ENCODE data around the gene HPSE2. TPM values are rescaled to one million over a fixed set of nuclear protein-coding genes. Genes with fewer than 3 reads are reported as not detected.
"Not testable (repeated sequence)": the region's sequence is repeated elsewhere in the genome, so short reads cannot be mapped to it uniquely, and the experiment has no call there.

HPSE2 gene
- total and polyA plus RNA-seq, 3 experiments from 2014 or later, result 0.07 to 1.2 TPM; not detected in 1

DNA sequence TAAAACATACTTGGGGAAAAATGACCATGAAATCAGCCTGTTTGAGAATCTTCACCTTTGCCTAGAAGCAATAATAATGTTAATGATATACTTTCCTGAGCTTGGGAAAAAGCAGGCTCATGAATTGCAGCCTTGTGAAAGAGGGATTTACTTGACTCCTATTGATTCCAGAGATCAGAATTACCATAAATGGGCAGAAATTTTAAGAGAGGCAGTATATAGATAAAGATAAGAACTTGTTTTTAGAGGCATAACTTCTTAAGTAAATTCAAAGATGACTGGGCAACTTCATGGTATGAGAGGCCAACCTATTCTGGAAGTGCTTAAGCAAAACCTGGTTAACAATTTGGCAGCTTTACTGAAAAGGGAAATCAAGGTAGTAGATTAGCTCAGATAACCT, 225.4 kb downstream of the HPSE2 start:
- H3K9me3 Mint-ChIP-seq, result peaks cover 3 to 14% (median 7%) of the 10 kb centered on the region in 5 donors
- H3K27ac Mint-ChIP-seq, result no peak overlapping the region
- peaks cover 0 to 4% (median 0%) of the 10 kb centered on the region in 3 donors for H3K36me3 Mint-ChIP-seq
- H3K4me1 ChIP-seq (ENCODE audit: insufficient read depth, low read length), result no peaks in the 10 kb centered on the region
- no peaks in the 10 kb centered on the region for H3K4me1 Mint-ChIP-seq
- H3K27ac ChIP-seq (ENCODE audit: low read depth, low read length), result no peak overlapping the region
- no peaks in the 10 kb centered on the region for H3K9me3 ChIP-seq (ENCODE audit: low read length)
- no peaks in the 10 kb centered on the region for H3K27me3 ChIP-seq (ENCODE audit: insufficient read depth, low read length, poor library complexity, severe bottlenecking)
- H3K4me3 ChIP-seq (ENCODE audit: low read length), result no peak overlapping the region
- POLR2A ChIA-PET, result no interaction called here
- DNase-seq, result no peak
- CTCF ChIA-PET, result no interaction called here
- no peaks in the 10 kb centered on the region for H3K36me3 ChIP-seq (ENCODE audit: insufficient read depth, low read length)
- no peaks in the 10 kb centered on the region for H3K27me3 Mint-ChIP-seq
- H3K4me3 Mint-ChIP-seq, result no peak overlapping the region

- CTCF ChIA-PET, result no interaction called here
- Histone ChIP-seq H3K36me3 (ENCODE audit: insufficient read depth, low read length) (no peaks in the 10 kb centered on the region), H3K4me3 (ENCODE audit: low read length) (no peak overlapping the region), H3K27me3 (ENCODE audit: insufficient read depth, low read length, poor library complexity, severe bottlenecking) (no peaks in the 10 kb centered on the region), H3K27ac (ENCODE audit: low read depth, low read length) (no peak overlapping the region), H3K4me1 (ENCODE audit: insufficient read depth, low read length) (no peaks in the 10 kb centered on the region), H3K9me3 (ENCODE audit: low read length) (no peaks in the 10 kb centered on the region)
- peaks cover 10 to 20% (median 14%) of the 10 kb centered on the region in 5 donors for H3K9me3 Mint-ChIP-seq
- H3K27ac Mint-ChIP-seq, result no peak overlapping the region
- no peak overlapping the region for H3K4me3 Mint-ChIP-seq
- no peaks in the 10 kb centered on the region for H3K4me1 Mint-ChIP-seq
- DNase-seq, result no peak
- no peaks in the 10 kb centered on the region for H3K27me3 Mint-ChIP-seq
- POLR2A ChIA-PET, result no interaction called here
- H3K36me3 Mint-ChIP-seq, result peaks cover 0 to 6% (median 0%) of the 10 kb centered on the region in 3 donors
Observed at GRCh38 chr10:99008054-99008453, 227.6 kb downstream of the HPSE2 start.

- H3K27ac ChIP-seq (ENCODE audit: low read depth, low read length), result no peak overlapping the region
- H3K9me3 ChIP-seq (ENCODE audit: low read length), result no peaks in the 10 kb centered on the region
- DNase-seq, result no peak
- H3K27ac Mint-ChIP-seq, result no peak overlapping the region
- POLR2A ChIA-PET, result no interaction called here
- no peaks in the 10 kb centered on the region for H3K27me3 ChIP-seq (ENCODE audit: insufficient read depth, low read length, poor library complexity, severe bottlenecking)
- H3K36me3 Mint-ChIP-seq, result peaks cover 0 to 6% (median 0%) of the 10 kb centered on the region in 3 donors
- CTCF ChIA-PET, result no interaction called here
- H3K4me1 ChIP-seq (ENCODE audit: insufficient read depth, low read length), result no peaks in the 10 kb centered on the region
- no peak overlapping the region for H3K4me3 ChIP-seq (ENCODE audit: low read length)
- H3K36me3 ChIP-seq (ENCODE audit: insufficient read depth, low read length), result no peaks in the 10 kb centered on the region
- H3K27me3 Mint-ChIP-seq, result no peaks in the 10 kb centered on the region
- no peak overlapping the region for H3K4me3 Mint-ChIP-seq
- no peaks in the 10 kb centered on the region for H3K4me1 Mint-ChIP-seq
- H3K9me3 Mint-ChIP-seq, result peaks cover 10 to 20% (median 14%) of the 10 kb centered on the region in 5 donors
Observed at GRCh38 chr10:99007457-99007856, 228.2 kb downstream of the HPSE2 start.

DNA sequence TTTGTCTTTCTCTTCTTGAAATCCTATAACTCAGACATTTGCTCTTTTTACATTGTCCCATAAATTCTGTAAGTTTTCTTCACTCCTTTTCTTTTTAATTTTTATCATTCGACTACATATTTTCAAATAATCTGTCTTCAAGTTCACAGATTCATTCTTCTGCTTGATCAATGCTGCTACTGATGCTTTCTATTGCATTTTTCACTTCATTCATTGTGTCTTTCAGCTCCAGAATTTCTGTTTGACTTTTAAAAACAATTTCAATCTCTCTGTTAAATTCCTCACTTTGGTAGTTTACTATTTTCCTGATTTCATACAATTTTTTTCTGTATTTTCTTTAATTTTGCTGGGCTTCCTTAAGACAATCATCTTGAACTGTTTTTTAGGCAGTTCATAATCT, 230.4 kb downstream of the HPSE2 start:
- no peak overlapping the region for H3K27ac ChIP-seq (ENCODE audit: low read depth, low read length)
- H3K9me3 Mint-ChIP-seq, result peaks cover 10 to 17% (median 14%) of the 10 kb centered on the region in 5 donors
- H3K27me3 Mint-ChIP-seq, result no peaks in the 10 kb centered on the region
- H3K36me3 ChIP-seq (ENCODE audit: insufficient read depth, low read length), result no peaks in the 10 kb centered on the region
- H3K4me1 Mint-ChIP-seq, result no peaks in the 10 kb centered on the region
- H3K4me3 ChIP-seq (ENCODE audit: low read length), result no peak overlapping the region
- no peaks in the 10 kb centered on the region for H3K27me3 ChIP-seq (ENCODE audit: insufficient read depth, low read length, poor library complexity, severe bottlenecking)
- ChIA-PET CTCF (no interaction called here), POLR2A (no interaction called here)
- H3K4me1 ChIP-seq (ENCODE audit: insufficient read depth, low read length), result no peaks in the 10 kb centered on the region
- H3K9me3 ChIP-seq (ENCODE audit: low read length), result no peaks in the 10 kb centered on the region
- H3K36me3 Mint-ChIP-seq, result peaks cover 0 to 6% (median 0%) of the 10 kb centered on the region in 3 donors
- DNase-seq, result no peak
- H3K4me3 Mint-ChIP-seq, result no peak overlapping the region
- H3K27ac Mint-ChIP-seq, result no peak overlapping the region

DNA sequence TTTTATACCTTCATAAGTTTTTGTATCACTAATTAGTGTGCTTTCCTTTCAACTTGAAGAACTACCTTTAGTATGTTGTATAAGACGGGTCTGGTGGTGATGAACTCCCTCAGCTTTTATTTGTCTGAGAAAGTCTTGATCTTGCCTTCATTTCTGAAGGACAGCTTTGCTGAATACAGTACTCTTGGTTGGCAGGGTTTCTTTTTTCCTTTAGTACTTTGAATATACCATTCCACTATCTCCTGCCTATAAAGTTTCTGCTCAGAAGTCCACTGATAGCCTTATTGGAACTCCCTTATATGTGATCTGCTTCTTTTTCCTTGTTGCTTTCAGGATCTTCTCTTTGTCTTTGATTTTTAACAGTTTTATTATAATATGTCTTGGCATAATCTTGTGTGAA, 230.9 kb downstream of the HPSE2 start:
- Mint-ChIP-seq H3K27ac (no peak overlapping the region), H3K9me3 (peaks cover 10 to 17% (median 14%) of the 10 kb centered on the region in 5 donors), H3K4me3 (no peak overlapping the region), H3K36me3 (peaks cover 0 to 6% (median 0%) of the 10 kb centered on the region in 3 donors), H3K4me1 (no peaks in the 10 kb centered on the region), H3K27me3 (no peaks in the 10 kb centered on the region)
- no peak overlapping the region for H3K27ac ChIP-seq (ENCODE audit: low read depth, low read length)
- ChIA-PET CTCF (no interaction called here), POLR2A (no interaction called here)
- DNase-seq, result no peak
- H3K36me3 ChIP-seq (ENCODE audit: insufficient read depth, low read length), result no peaks in the 10 kb centered on the region
- no peak overlapping the region for H3K4me3 ChIP-seq (ENCODE audit: low read length)
- H3K4me1 ChIP-seq (ENCODE audit: insufficient read depth, low read length), result no peaks in the 10 kb centered on the region
- H3K9me3 ChIP-seq (ENCODE audit: low read length), result no peaks in the 10 kb centered on the region
- no peaks in the 10 kb centered on the region for H3K27me3 ChIP-seq (ENCODE audit: insufficient read depth, low read length, poor library complexity, severe bottlenecking)

DNA sequence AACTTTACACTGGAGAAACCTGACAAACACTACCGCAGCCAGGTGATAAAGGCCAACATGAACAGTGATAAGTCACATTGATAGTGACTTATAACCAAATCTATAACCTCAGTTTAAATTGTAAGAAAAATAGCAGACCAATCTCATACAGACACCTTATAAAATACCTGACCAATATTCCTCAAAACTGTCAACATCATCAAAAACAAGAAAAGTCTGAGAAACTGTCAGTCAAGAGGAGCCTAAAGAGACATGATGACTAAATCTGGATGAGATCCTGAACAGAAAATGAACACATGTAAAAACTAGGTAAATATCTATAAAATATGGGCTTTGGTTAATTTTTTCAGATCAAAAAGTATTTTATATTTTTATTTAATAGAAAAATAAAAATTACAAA, 233.3 kb downstream of the HPSE2 start:
- Histone ChIP-seq H3K27me3 (ENCODE audit: insufficient read depth, low read length, poor library complexity, severe bottlenecking) (no peaks in the 10 kb centered on the region), H3K36me3 (ENCODE audit: insufficient read depth, low read length) (no peaks in the 10 kb centered on the region), H3K4me3 (ENCODE audit: low read length) (no peak overlapping the region), H3K27ac (ENCODE audit: low read depth, low read length) (no peak overlapping the region), H3K4me1 (ENCODE audit: insufficient read depth, low read length) (no peaks in the 10 kb centered on the region), H3K9me3 (ENCODE audit: low read length) (no peaks in the 10 kb centered on the region)
- Mint-ChIP-seq H3K36me3 (peaks cover 0 to 6% (median 0%) of the 10 kb centered on the region in 3 donors), H3K9me3 (peaks cover 10 to 17% (median 14%) of the 10 kb centered on the region in 5 donors), H3K27me3 (no peaks in the 10 kb centered on the region), H3K4me1 (no peaks in the 10 kb centered on the region), H3K4me3 (no peak overlapping the region), H3K27ac (no peak overlapping the region)
- POLR2A ChIA-PET, result no interaction called here
- CTCF ChIA-PET, result no interaction called here
- no peak for DNase-seq

GRCh38 chr10:98997596-98997995, 238.1 kb downstream of the HPSE2 start:
- H3K4me3 Mint-ChIP-seq, result no peak overlapping the region

DNA sequence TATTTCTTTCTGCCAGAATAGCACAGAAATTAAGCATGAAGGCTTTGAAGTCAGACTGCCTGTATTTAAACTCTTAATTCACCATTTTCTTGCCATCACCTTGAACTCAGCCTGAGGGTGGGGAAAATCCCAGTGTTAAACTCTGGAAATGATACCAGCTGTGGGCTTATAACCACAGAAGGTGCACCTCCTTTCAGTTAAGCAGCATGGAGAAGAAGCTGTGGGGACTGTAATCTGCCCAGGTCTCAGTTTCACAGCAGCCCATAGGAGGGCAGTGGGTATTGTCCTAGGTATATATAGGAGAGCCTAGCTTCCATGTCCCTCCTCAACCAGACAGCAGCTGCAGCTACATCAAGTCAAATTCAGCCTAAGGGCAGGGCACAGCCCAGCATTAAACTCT, 241.6 kb downstream of the HPSE2 start:
- Mint-ChIP-seq H3K27me3 (no peaks in the 10 kb centered on the region), H3K4me1 (no peaks in the 10 kb centered on the region), H3K4me3 (no peak overlapping the region), H3K9me3 (peaks cover 0 to 2% (median 0%) of the 10 kb centered on the region in 5 donors), H3K27ac (no peak overlapping the region), H3K36me3 (no peaks in the 10 kb centered on the region)
- Histone ChIP-seq H3K27me3 (ENCODE audit: insufficient read depth, low read length, poor library complexity, severe bottlenecking) (no peaks in the 10 kb centered on the region), H3K9me3 (ENCODE audit: low read length) (no peaks in the 10 kb centered on the region), H3K4me3 (ENCODE audit: low read length) (no peak overlapping the region), H3K27ac (ENCODE audit: low read depth, low read length) (no peak overlapping the region), H3K4me1 (ENCODE audit: insufficient read depth, low read length) (no peaks in the 10 kb centered on the region), H3K36me3 (ENCODE audit: insufficient read depth, low read length) (no peaks in the 10 kb centered on the region)
- CTCF ChIA-PET, result no interaction called here
- no peak for DNase-seq
- POLR2A ChIA-PET, result no interaction called here

More at GRCh38 chr10:98997596-98997995, 238.1 kb downstream of the HPSE2 start:
- H3K9me3 Mint-ChIP-seq, result peaks cover 0 to 2% (median 0%) of the 10 kb centered on the region in 5 donors
- CTCF ChIA-PET, result no interaction called here
- POLR2A ChIA-PET, result no interaction called here
- H3K9me3 ChIP-seq (ENCODE audit: low read length), result no peaks in the 10 kb centered on the region
- H3K27me3 ChIP-seq (ENCODE audit: insufficient read depth, low read length, poor library complexity, severe bottlenecking), result no peaks in the 10 kb centered on the region
- H3K27ac ChIP-seq (ENCODE audit: low read depth, low read length), result no peak overlapping the region
- H3K36me3 ChIP-seq (ENCODE audit: insufficient read depth, low read length), result no peaks in the 10 kb centered on the region
- H3K27me3 Mint-ChIP-seq, result no peaks in the 10 kb centered on the region
- no peaks in the 10 kb centered on the region for H3K4me1 Mint-ChIP-seq
- DNase-seq, result no peak
- no peaks in the 10 kb centered on the region for H3K36me3 Mint-ChIP-seq
- H3K4me1 ChIP-seq (ENCODE audit: insufficient read depth, low read length), result no peaks in the 10 kb centered on the region
- no peak overlapping the region for H3K27ac Mint-ChIP-seq
- no peak overlapping the region for H3K4me3 ChIP-seq (ENCODE audit: low read length)

DNA sequence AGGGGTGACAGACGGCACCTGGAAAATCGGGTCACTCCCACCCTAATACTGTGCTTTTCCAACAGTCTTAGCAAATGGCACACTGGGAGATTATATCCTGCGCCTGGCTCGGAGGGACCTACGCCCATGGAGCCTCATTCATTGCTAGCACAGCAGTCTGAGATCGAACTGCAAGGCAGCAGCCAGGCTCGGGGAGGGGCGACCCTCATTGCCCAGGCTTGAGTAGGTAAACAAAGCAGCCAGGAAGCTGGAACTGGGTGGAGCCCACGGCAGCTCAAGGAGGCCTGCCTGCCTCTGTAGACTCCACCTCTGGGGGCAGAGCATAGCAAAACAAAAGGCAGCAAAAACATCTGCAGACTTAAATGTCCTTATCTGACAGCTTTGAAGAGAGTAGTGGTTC, 251.9 kb downstream of the HPSE2 start:
- H3K9me3 Mint-ChIP-seq; H3K4me1 Mint-ChIP-seq; H3K4me3 Mint-ChIP-seq; DNase-seq; H3K9me3 ChIP-seq (ENCODE audit: low read length); H3K27me3 Mint-ChIP-seq; POLR2A ChIA-PET; H3K36me3 Mint-ChIP-seq; H3K4me3 ChIP-seq (ENCODE audit: low read length); H3K36me3 ChIP-seq (ENCODE audit: insufficient read depth, low read length); H3K4me1 ChIP-seq (ENCODE audit: insufficient read depth, low read length); H3K27ac ChIP-seq (ENCODE audit: low read depth, low read length); H3K27ac Mint-ChIP-seq; CTCF ChIA-PET; H3K27me3 ChIP-seq (ENCODE audit: insufficient read depth, low read length, poor library complexity, severe bottlenecking): not testable (repeated sequence)
